Measurements from ENCODE around the gene BCAN.
A peak's percentile ranks its signal among the peaks of the same experiment; 100 is the strongest.

BCAN gene

GRCh38 chr1:156692925-156693847 lies 51.3 kb downstream of the BCAN start:
- DNase-seq, result no peak

GRCh38 chr1:156693848-156694689 lies 52.2 kb downstream of the BCAN start:
- DNase-seq, result no peak

DNA sequence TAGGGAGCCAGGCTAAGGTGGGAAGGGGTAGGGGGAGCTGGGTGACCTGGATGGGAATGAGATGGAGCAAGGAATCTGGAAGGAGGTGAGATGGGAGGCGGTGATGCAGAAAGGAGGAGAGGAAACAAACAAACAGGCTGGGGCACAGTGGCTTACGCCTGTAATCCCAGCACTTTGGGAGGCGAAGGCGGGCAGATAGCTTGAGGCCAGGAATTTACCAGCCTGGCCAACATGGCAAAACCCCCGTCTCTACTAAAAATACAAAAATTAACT lies 52.7 kb downstream of the BCAN start:
- no peak for DNase-seq

- no peak for DNase-seq
Measured at GRCh38 chr1:156696755-156697154, 54.8 kb downstream of the BCAN start.

DNA sequence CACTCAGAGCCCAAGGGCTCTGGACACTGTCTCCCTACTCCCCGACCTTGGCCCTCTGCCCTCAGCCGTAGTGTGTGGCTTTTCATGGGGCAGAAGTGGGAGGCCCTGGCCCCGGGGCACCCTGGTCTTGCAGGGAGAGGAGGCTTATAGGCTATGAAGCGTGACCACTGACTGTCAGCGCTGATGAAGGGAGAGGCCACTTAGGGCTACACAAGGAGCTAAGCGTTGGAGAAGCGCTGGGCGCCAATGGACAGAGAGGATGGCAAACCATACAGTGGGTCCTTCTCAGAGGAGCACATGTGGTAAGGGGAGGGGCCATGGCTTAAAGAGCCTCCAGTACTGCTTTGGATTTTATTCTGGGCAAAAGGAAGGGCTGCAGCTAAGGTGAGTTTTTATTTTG lies 55.6 kb downstream of the BCAN start:
- DNase-seq, result no peak

- DNase-seq, result no peak
Measured at GRCh38 chr1:156698995-156699394, 57.1 kb downstream of the BCAN start.

- no peak for DNase-seq
Measured at GRCh38 chr1:156700736-156701531, 59.0 kb downstream of the BCAN start.

- DNase-seq, result no peak
Measured at GRCh38 chr1:156703336-156703735, 61.4 kb downstream of the BCAN start.

DNA sequence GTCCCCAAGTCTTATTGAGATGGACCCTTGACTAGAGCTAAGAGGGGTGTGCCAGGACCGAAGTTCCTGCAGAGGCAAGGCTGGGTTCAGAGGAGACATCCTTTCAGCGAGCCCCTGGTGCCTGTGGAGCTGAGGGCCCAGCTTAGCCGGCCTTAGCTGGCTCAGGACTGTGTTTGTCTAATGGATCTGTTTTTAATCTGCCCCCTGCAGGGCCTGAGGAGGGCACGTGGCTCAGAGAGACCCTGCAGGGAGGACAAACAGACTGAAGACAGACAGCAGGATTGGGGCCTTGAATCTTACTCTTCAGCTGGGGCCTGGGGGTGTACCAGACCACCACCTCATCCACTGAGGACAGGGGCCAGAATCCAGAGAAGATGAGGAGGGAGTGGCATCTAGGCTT lies 61.8 kb downstream of the BCAN start:
- no peak for DNase-seq

- no peak for DNase-seq
Measured at GRCh38 chr1:156704166-156704711, 62.3 kb downstream of the BCAN start.

GRCh38 chr1:156704930-156705320 lies 63.0 kb downstream of the BCAN start:
- DNase-seq, result peak in 4 of 56 donors; percentile 18 to 55 (median 29)

GRCh38 chr1:156705321-156705917 lies 63.5 kb downstream of the BCAN start, which contains the start of gene CRABP2:
Gene CRABP2 (minus strand): TSS chr1:156705583. CDS start chr1:156705446, 137 bp downstream.
- peak in 8 of 56 donors; percentile 29 to 63 (median 34) for DNase-seq

GRCh38 chr1:156705918-156706656 lies 64.2 kb downstream of the BCAN start:
- peak in 35 of 56 donors; percentile 7 to 85 (median 31) for DNase-seq

DNA sequence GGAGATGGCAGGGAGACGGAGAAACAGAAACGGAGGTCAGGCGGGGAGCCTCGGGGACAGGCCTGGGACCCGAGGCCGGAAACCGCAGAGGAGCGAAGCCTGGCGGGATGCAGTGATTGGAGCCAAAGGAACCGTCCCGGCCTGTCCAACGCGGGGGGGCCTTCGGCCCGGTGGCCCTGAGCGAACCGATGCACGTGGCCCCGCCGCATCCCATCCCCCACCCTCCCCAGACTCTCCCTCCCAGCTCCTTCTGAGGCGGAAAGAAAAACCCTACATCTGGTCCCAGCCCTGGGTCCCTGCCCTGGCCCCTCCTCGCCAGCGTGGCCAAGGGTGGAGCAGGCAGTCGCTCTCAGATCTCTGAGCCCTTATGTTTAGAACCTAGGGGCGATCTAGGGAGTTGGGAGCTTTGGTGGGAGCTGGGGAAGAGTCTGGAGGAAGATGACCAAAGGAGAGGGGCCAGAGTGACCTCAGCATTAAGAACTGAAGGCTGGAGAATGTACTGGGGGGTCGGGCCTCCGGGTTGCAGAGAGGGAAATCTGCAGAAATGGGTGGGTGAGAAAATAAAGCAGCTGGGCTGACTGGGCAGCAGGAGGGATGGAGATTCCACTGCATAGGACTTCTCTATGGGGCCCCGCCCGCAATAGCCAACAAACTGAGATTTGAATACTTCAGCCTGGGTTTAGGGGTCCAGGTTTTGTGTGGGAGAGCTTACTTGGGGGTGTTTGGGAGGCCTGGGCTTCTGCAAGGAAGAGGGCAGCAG lies 64.9 kb downstream of the BCAN start:
- peak in 18 of 56 donors; percentile 3 to 76 (median 18) for DNase-seq

GRCh38 chr1:156707417-156708217 lies 65.7 kb downstream of the BCAN start:
- DNase-seq, result no peak

- DNase-seq, result no peak
Measured at GRCh38 chr1:156708218-156708661, 66.3 kb downstream of the BCAN start.

DNA sequence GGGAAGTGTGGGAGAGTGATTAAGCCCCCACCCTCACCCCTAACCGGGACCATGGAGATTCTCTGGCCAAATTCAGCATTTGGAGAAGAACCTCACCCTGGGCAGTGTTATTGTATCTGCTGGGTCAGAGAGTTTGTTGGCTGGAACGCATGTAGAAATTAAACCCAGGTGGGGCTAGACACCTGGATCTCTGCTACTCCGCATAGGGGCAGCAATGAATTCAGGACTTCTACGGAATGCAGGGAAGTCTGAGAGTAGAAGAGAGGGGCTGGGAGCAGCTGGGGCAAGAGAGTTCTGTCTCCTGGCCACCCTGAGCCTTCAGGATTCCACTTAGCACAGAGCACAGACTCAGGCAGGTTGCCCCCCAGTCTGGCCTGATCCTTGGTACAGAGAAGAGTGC lies 67.1 kb downstream of the BCAN start:
- DNase-seq, result no peak

Measured in amygdala (tissue), 56 donors.